AG09309 (cell line): ENCODE data around the gene ETFA.

Experiments used
- DNase-seq: peaks from one replicate; pipeline ENCODE4 v3.0.0-alpha.2; 2010; ENCODE audit warnings: low read depth
- H3K4me3 ChIP-seq: 2 replicates; pipeline ENCODE4 v1.5.1; 2011; ENCODE audit warnings: mild to moderate bottlenecking, low read depth, low read length, moderate library complexity; ENCODE audit not compliant: control insufficient read depth
- TF ChIP-seq, protein P1 (sequence below): IDR thresholded peaks from 2 replicates; pipeline ENCODE4 v1.5.1; 2011; ENCODE audit warnings: mild to moderate bottlenecking, low read depth, low read length, inconsistent platforms; ENCODE audit not compliant: insufficient read depth, control insufficient read depth; ENCODE audit errors: missing control alignments

The ETFA gene

GRCh38 chr15:76197703-76198455 lies 113.4 kb downstream of the ETFA start:
- DNase-seq = no peak

DNA sequence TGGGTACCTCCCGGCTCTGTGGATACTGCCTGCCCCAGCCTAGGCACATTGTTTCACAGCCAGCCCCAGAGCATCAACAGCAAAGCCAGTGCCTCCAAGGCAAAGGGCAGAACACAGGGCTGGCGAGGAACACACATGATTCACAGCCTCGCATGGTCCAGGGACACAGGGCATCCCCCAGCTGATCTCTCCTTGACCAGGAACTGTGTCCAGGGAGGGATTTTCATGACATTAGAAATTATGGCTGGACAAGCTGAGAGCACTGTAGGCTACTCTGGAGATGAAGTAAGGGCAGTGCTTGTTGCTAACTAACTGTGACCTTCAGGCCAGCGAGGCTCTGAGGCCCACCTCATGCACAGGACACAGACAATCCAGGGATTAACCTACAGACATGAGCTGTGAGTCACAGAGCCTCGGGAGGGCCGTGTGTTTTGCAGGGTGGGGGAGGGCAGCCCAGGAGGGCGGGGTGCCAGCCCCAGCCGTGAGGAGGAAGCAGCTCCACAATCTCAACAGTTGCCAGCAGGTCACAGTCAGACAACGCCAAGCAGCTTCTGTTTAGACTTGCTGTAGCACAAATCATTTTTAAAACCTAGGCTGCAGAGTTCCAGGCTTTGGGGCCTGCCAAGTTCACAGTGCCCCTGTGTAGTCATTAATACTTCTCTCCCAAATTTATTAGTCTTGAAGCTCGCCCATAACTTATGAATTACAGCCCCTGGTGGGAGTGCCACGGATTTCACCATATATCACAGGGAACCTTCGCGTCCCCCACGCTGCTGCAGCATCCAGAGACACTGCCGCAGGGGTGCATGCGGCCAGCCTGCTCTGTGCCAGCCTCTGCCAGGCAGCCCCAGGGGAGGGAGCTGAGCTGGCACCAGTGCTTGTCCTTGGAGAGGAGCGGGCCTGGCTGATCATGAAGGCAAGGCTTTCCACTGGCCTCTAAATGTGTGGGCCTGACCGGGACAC lies 114.7 kb downstream of the ETFA start:
- TF ChIP-seq, protein P1, sequence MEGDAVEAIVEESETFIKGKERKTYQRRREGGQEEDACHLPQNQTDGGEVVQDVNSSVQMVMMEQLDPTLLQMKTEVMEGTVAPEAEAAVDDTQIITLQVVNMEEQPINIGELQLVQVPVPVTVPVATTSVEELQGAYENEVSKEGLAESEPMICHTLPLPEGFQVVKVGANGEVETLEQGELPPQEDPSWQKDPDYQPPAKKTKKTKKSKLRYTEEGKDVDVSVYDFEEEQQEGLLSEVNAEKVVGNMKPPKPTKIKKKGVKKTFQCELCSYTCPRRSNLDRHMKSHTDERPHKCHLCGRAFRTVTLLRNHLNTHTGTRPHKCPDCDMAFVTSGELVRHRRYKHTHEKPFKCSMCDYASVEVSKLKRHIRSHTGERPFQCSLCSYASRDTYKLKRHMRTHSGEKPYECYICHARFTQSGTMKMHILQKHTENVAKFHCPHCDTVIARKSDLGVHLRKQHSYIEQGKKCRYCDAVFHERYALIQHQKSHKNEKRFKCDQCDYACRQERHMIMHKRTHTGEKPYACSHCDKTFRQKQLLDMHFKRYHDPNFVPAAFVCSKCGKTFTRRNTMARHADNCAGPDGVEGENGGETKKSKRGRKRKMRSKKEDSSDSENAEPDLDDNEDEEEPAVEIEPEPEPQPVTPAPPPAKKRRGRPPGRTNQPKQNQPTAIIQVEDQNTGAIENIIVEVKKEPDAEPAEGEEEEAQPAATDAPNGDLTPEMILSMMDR = no peak
- no peak overlapping the region for H3K4me3 ChIP-seq
- peak; percentile 64 for DNase-seq

More at GRCh38 chr15:76197703-76198455, 113.4 kb downstream of the ETFA start:
- TF ChIP-seq, protein P1 = no peak
- H3K4me3 ChIP-seq = no peak overlapping the region

- no peak overlapping the region for H3K4me3 ChIP-seq
- DNase-seq = no peak
- TF ChIP-seq, protein P1 = no peak
Measured at GRCh38 chr15:76195506-76196268, 115.6 kb downstream of the ETFA start.

DNA sequence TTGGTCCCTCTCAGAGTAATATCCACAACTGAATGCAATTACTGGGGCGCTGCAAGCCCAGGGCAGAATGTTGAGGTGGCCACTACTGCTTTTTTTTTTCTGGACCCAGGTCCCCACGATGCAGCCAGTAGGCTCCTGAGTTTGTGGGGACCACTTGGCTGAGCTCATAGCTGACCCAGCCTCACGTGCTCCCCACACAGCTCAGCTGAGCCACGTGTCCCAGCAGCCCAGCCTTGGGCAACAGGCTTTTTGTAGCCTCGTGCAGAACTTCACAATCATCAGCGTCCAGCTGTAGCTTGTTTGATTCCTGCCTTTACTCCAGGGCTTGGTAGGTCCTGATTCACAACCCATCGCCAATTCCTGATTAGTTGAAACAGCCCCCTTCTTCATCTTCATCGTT lies 117.3 kb downstream of the ETFA start:
- no peak for DNase-seq
- TF ChIP-seq, protein P1 = no peak
- no peak overlapping the region for H3K4me3 ChIP-seq

DNA sequence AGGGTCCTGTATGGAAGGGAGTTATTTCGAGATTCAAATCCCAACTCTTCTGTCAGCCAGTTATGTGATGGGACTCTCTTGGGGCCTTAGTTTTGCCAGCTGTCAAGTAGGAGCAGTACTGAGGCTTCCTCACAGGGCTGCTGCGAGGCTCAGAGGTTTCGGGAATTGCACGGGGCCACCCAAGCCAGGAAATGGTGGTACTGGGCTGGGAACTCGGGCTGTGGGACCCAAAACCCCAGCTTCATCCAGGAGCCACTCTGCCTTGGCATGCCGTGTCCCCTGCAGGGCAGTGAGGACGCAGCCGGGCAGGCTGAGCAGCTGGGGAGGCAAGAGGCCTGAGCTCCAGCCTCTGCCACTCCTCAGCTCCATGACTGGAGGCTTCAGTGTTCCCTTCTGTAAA lies 118.6 kb downstream of the ETFA start:
- H3K4me3 ChIP-seq = no peak overlapping the region
- no peak for DNase-seq
- TF ChIP-seq, protein P1 = no peak
